Measurements from ENCODE around the gene CNOT1.

DNA sequence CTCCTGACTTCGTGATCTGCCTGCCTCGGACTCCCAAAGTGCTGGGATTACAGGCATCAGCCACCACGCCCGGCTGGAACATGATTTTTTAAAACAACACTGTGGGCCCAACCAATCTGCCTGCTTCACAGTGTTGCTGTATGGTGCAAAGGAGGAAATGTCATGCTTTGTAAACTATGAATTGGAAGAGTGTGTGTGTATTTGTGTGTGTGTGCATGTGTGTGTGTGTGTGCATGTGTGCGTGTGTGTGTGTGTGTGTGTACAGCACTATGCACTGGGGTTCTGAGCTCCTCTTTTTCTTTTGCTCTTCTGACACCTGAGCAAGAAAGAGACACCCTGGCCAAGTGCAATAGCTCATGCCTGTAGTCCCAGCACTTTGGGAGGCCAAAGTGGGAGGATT lies 14.5 kb upstream of the CNOT1 start:
- no peak for TF ChIP-seq POLR2A (IDR thresholded peaks at IDR 0.05)
- TF ChIP-seq, protein P1, sequence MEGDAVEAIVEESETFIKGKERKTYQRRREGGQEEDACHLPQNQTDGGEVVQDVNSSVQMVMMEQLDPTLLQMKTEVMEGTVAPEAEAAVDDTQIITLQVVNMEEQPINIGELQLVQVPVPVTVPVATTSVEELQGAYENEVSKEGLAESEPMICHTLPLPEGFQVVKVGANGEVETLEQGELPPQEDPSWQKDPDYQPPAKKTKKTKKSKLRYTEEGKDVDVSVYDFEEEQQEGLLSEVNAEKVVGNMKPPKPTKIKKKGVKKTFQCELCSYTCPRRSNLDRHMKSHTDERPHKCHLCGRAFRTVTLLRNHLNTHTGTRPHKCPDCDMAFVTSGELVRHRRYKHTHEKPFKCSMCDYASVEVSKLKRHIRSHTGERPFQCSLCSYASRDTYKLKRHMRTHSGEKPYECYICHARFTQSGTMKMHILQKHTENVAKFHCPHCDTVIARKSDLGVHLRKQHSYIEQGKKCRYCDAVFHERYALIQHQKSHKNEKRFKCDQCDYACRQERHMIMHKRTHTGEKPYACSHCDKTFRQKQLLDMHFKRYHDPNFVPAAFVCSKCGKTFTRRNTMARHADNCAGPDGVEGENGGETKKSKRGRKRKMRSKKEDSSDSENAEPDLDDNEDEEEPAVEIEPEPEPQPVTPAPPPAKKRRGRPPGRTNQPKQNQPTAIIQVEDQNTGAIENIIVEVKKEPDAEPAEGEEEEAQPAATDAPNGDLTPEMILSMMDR (IDR thresholded peaks at IDR 0.05), result no peak
- TF ChIP-seq EP300 (IDR thresholded peaks at IDR 0.05), result no peak

Measured in upper lobe of left lung (tissue), 4 donors.